ENCODE results near the gene HIPK2. TPM values are rescaled to one million over a fixed set of nuclear protein-coding genes. Genes with fewer than 3 reads are reported as not detected.

HIPK2 gene
- polyA plus RNA-seq, 2 of the 4 experiments (the other 2 are of a cell fraction), result 11.3 to 12.1 TPM

- POLR2A ChIA-PET, result no interaction called here
Observed at GRCh38 chr7:139623518-139623917, 154.3 kb downstream of the HIPK2 start.

GRCh38 chr7:139620676-139621344 is 157.0 kb downstream of the HIPK2 start:
- ChIA-PET CTCF (interaction anchor here (0.7 to 7.8 kb wide), 17 partner anchors 9 to 382 kb away, joined by 3 to 167 read pairs (median 4); no protein-coding TSS in a partner anchor), POLR2A (no interaction called here)
- peak; percentile 48 to 65 for DNase-seq (ENCODE audit: low read depth in 1 of 2, low spot score in 1 of 2)
- H3K4me2 ChIP-seq, result no peak overlapping the region
- FAIRE-seq, result no peak
- H3K27ac ChIP-seq, result no peak overlapping the region
- H3K4me1 ChIP-seq, result peaks cover 7% of the 10 kb centered on the region; the same call in 1 of the 3 replicates
- 73% methylated on average over 10 of the region's 10 CpGs for WGBS (ENCODE audit: missing lambda C conversion rate)
- peak; percentile 76 to 90 for ATAC-seq
- TF ChIP-seq KDM1A (IDR thresholded peaks at IDR 0.05; ENCODE audit: low read depth) (no peak), ESRRA (IDR thresholded peaks at IDR 0.05; ENCODE audit: borderline replicate concordance, low read length) (no peak), CTCF (IDR thresholded peaks at IDR 0.05) (peak; percentile 60), GATA3 (IDR thresholded peaks at IDR 0.05; ENCODE audit: borderline replicate concordance) (no peak), EHF (CRISPR knock-in tag; IDR thresholded peaks at IDR 0.05) (no peak), RCOR1 (IDR thresholded peaks at IDR 0.05; ENCODE audit: low read depth, low read length) (no peak), TFCP2L1 (CRISPR knock-in tag; IDR thresholded peaks at IDR 0.05) (no peak), POLR2AphosphoS2 (conservative IDR thresholded peaks at IDR 0.05; ENCODE audit: low read length) (no peak), CEBPB (IDR thresholded peaks at IDR 0.05) (0 out of 4 replicates have a peak, but pooled peaks of 1 of the 2 experiments have one; percentile 23), HOXB5 (CRISPR knock-in tag; IDR thresholded peaks at IDR 0.05) (no peak), ZSCAN20 (CRISPR knock-in tag; IDR thresholded peaks at IDR 0.05) (no peak), JUNB (IDR thresholded peaks at IDR 0.05) (no peak), RARB (CRISPR knock-in tag; IDR thresholded peaks at IDR 0.05) (no peak), RAD21 (conservative IDR thresholded peaks at IDR 0.05 in 1 of 2, IDR thresholded peaks at IDR 0.05 in 1 of 2) (peak; percentile 58 to 66), CBX2 (IDR thresholded peaks at IDR 0.05; ENCODE audit: borderline replicate concordance, low read depth) (no peak), CHD4 (IDR thresholded peaks at IDR 0.05; ENCODE audit: borderline replicate concordance) (no peak)
- no peak overlapping the region for H3K4me3 ChIP-seq
- H3K9me3 ChIP-seq, result no peaks in the 10 kb centered on the region

More at GRCh38 chr7:139623518-139623917, 154.3 kb downstream of the HIPK2 start:
- FAIRE-seq (no peak), ATAC-seq (peak in 1 of 2 experiments; percentile 31; a peak in 1 of 6 replicates), DNase-seq (ENCODE audit: low read depth in 1 of 2, low spot score in 1 of 2) (no peak)
- Histone ChIP-seq H3K4me2 (no peak overlapping the region), H3K27ac (no peak overlapping the region), H3K4me3 (no peak overlapping the region), H3K4me1 (peaks cover 7% of the 10 kb centered on the region; the same call in 1 of the 3 replicates), H3K9me3 (no peaks in the 10 kb centered on the region)
- WGBS (ENCODE audit: missing lambda C conversion rate), result 89% methylated on average over 4 of the region's 4 CpGs
- CTCF ChIA-PET, result interaction anchor here (0.9 to 7.8 kb wide), 4 partner anchors 21 to 379 kb away, joined by 3 to 167 read pairs (median 4); no protein-coding TSS in a partner anchor
- TF ChIP-seq POLR2A (IDR thresholded peaks at IDR 0.05; ENCODE audit: low read length), result no peak

- DNase-seq (ENCODE audit: low read depth in 1 of 2, low spot score in 1 of 2) (no peak), ATAC-seq (0 out of 6 replicates have a peak, but pooled peaks of 1 of the 2 experiments have one; percentile 11), FAIRE-seq (no peak)
- H3K27ac ChIP-seq, result no peak overlapping the region
- WGBS (ENCODE audit: missing lambda C conversion rate), result 95% methylated on average over 1 of the region's 1 CpG
- H3K4me1 ChIP-seq, result peaks cover 7% of the 10 kb centered on the region; the same call in 1 of the 3 replicates
- POLR2A ChIA-PET, result interaction anchor here (1.1 kb wide), 1 partner anchor 558 kb away, joined by 3 read pairs; the partner anchor contains the start of gene KDM7A
- no peak overlapping the region for H3K4me2 ChIP-seq
- no peak overlapping the region for H3K4me3 ChIP-seq
- CTCF ChIA-PET, result interaction anchor here (0.7 to 7.8 kb wide), 35 partner anchors 8 to 706 kb away, joined by 3 to 167 read pairs (median 5); partner anchors contain the start of gene PARP12
- no peaks in the 10 kb centered on the region for H3K9me3 ChIP-seq
- TF ChIP-seq ZSCAN20 (CRISPR knock-in tag; IDR thresholded peaks at IDR 0.05), result no peak
- no peak for TF ChIP-seq SMC3 (IDR thresholded peaks at IDR 0.05)
- no peak for TF ChIP-seq RFX5 (IDR thresholded peaks at IDR 0.05)
- TF ChIP-seq HOXB5 (CRISPR knock-in tag; IDR thresholded peaks at IDR 0.05), result no peak
- TF ChIP-seq CHD4 (IDR thresholded peaks at IDR 0.05; ENCODE audit: borderline replicate concordance), result no peak
- TF ChIP-seq REST (IDR thresholded peaks at IDR 0.05), result no peak
- TF ChIP-seq CBX2 (IDR thresholded peaks at IDR 0.05; ENCODE audit: borderline replicate concordance, low read depth), result no peak
- TF ChIP-seq HDAC2 (IDR thresholded peaks at IDR 0.05), result no peak
- no peak for TF ChIP-seq NR3C1 (IDR thresholded peaks at IDR 0.05)
- no peak for TF ChIP-seq KDM1A (IDR thresholded peaks at IDR 0.05; ENCODE audit: low read depth)
- TF ChIP-seq HOXB13 (CRISPR knock-in tag; IDR thresholded peaks at IDR 0.05; ENCODE audit: low read depth), result no peak
- no peak for TF ChIP-seq CBX8 (IDR thresholded peaks at IDR 0.05)
- TF ChIP-seq EHF (CRISPR knock-in tag; IDR thresholded peaks at IDR 0.05), result no peak
- TF ChIP-seq FOXS1 (CRISPR knock-in tag; IDR thresholded peaks at IDR 0.05), result no peak
- TF ChIP-seq CEBPB (IDR thresholded peaks at IDR 0.05), result no peak
- no peak for TF ChIP-seq FOSB (CRISPR knock-in tag; IDR thresholded peaks at IDR 0.05)
- no peak for TF ChIP-seq RCOR1 (IDR thresholded peaks at IDR 0.05; ENCODE audit: low read depth, low read length)
- no peak for TF ChIP-seq PBX3 (IDR thresholded peaks at IDR 0.05)
Observed at GRCh38 chr7:139619367-139619657, 158.5 kb downstream of the HIPK2 start.

Data from A549 (cell line).